ENCODE results near the gene ATPAF1. TPM values are rescaled to one million over a fixed set of nuclear protein-coding genes. Genes with fewer than 3 reads are reported as not detected.

Gene ATPAF1
- total and polyA plus RNA-seq, 10 of the 15 experiments (the other 5 are each of a cell fraction or from before 2014, with no cell fraction given) = 15.2 to 93.5 (median 48.4) TPM

- TF ChIP-seq POU2F2 (IDR thresholded peaks at IDR 0.05; ENCODE audit: borderline replicate concordance, low read depth, low read length) = no peak
- TF ChIP-seq BACH1 (IDR thresholded peaks at IDR 0.05; ENCODE audit: borderline replicate concordance) = peak; percentile 60
- TF ChIP-seq ATF3 (IDR thresholded peaks at IDR 0.05; ENCODE audit: borderline replicate concordance, extremely low read depth, low read depth, low read length) = no peak
- TF ChIP-seq CEBPB (IDR thresholded peaks at IDR 0.05; ENCODE audit: borderline replicate concordance in 1 of 2, low read depth in 2 of 2, low read length in 2 of 2) = no peak
- no peak for TF ChIP-seq STAT3 (IDR thresholded peaks at IDR 0.05; ENCODE audit: low read depth, low read length)
- TF ChIP-seq, protein P1, sequence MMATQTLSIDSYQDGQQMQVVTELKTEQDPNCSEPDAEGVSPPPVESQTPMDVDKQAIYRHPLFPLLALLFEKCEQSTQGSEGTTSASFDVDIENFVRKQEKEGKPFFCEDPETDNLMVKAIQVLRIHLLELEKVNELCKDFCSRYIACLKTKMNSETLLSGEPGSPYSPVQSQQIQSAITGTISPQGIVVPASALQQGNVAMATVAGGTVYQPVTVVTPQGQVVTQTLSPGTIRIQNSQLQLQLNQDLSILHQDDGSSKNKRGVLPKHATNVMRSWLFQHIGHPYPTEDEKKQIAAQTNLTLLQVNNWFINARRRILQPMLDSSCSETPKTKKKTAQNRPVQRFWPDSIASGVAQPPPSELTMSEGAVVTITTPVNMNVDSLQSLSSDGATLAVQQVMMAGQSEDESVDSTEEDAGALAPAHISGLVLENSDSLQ (IDR thresholded peaks at IDR 0.05) = no peak
- TF ChIP-seq MEF2A (IDR thresholded peaks at IDR 0.05; ENCODE audit: insufficient read depth, low read depth, low read length) = no peak
- TF ChIP-seq NR2C1 (IDR thresholded peaks at IDR 0.05) = no peak
- no peak for TF ChIP-seq ESRRA (IDR thresholded peaks at IDR 0.05; ENCODE audit: low read length)
- TF ChIP-seq PAX5 (IDR thresholded peaks at IDR 0.05; ENCODE audit: borderline replicate concordance, low read depth, low read length) = no peak
- TF ChIP-seq HSF1 (IDR thresholded peaks at IDR 0.05; ENCODE audit: low read depth, low read length) = no peak
- TF ChIP-seq, protein P2, sequence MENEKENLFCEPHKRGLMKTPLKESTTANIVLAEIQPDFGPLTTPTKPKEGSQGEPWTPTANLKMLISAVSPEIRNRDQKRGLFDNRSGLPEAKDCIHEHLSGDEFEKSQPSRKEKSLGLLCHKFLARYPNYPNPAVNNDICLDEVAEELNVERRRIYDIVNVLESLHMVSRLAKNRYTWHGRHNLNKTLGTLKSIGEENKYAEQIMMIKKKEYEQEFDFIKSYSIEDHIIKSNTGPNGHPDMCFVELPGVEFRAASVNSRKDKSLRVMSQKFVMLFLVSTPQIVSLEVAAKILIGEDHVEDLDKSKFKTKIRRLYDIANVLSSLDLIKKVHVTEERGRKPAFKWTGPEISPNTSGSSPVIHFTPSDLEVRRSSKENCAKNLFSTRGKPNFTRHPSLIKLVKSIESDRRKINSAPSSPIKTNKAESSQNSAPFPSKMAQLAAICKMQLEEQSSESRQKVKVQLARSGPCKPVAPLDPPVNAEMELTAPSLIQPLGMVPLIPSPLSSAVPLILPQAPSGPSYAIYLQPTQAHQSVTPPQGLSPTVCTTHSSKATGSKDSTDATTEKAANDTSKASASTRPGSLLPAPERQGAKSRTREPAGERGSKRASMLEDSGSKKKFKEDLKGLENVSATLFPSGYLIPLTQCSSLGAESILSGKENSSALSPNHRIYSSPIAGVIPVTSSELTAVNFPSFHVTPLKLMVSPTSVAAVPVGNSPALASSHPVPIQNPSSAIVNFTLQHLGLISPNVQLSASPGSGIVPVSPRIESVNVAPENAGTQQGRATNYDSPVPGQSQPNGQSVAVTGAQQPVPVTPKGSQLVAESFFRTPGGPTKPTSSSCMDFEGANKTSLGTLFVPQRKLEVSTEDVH (IDR thresholded peaks at IDR 0.05; ENCODE audit: low read depth, partially characterized antibody) = no peak
- TF ChIP-seq, protein P3, sequence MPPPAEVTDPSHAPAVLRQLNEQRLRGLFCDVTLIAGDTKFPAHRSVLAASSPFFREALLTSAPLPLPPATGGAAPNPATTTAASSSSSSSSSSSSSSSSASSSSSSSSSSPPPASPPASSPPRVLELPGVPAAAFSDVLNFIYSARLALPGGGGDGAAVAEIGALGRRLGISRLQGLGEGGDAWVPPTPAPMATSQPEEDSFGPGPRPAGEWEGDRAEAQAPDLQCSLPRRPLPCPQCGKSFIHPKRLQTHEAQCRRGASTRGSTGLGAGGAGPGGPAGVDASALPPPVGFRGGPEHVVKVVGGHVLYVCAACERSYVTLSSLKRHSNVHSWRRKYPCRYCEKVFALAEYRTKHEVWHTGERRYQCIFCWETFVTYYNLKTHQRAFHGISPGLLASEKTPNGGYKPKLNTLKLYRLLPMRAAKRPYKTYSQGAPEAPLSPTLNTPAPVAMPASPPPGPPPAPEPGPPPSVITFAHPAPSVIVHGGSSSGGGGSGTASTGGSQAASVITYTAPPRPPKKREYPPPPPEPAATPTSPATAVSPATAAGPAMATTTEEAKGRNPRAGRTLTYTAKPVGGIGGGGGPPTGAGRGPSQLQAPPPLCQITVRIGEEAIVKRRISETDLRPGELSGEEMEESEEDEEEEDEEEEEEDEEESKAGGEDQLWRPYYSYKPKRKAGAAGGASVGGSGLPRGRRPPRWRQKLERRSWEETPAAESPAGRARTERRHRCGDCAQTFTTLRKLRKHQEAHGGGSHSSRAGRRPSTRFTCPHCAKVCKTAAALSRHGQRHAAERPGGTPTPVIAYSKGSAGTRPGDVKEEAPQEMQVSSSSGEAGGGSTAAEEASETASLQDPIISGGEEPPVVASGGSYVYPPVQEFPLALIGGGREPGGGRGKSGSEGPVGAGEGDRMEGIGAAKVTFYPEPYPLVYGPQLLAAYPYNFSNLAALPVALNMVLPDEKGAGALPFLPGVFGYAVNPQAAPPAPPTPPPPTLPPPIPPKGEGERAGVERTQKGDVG (CRISPR knock-in tag; IDR thresholded peaks at IDR 0.05) = no peak
- no peak for TF ChIP-seq TCF7 (IDR thresholded peaks at IDR 0.05; ENCODE audit: borderline replicate concordance)
- no peak; the same call in 1 of the 2 replicates for TF ChIP-seq MAX (IDR thresholded peaks at IDR 0.05; ENCODE audit: low read depth, low read length)
- no peak for TF ChIP-seq TCF12 (IDR thresholded peaks at IDR 0.05; ENCODE audit: low read depth, low read length)
- no peak for TF ChIP-seq RCOR1 (conservative IDR thresholded peaks at IDR 0.05; ENCODE audit: low read depth, low read length)
- peak; percentile 40; the same call in 1 of the 2 replicates for TF ChIP-seq CBFB (IDR thresholded peaks at IDR 0.05; ENCODE audit: low read depth)
- TF ChIP-seq ZBED1 (IDR thresholded peaks at IDR 0.05; ENCODE audit: borderline replicate concordance) = no peak
- TF ChIP-seq BMI1 (IDR thresholded peaks at IDR 0.05; ENCODE audit: borderline replicate concordance) = no peak
- TF ChIP-seq WRNIP1 (IDR thresholded peaks at IDR 0.05; ENCODE audit: borderline replicate concordance, low read depth, low read length) = no peak
Observed at GRCh38 chr1:46616277-46617107, 51.7 kb downstream of the ATPAF1 start, which contains the start of gene MOB3C (continued).
